Activated CD4-positive, alpha-beta T cell treated with anti-CD3 and anti-CD28 coated beads, Interleukin-2, Interleukin-6, amounts not matched to agents 100 ng/mL and 50 ng/mL, durations not matched to agents 16 hours and 8 hours (primary cell): Measurements from ENCODE around the gene HOXD13.

Source experiments
- DNase-seq: peaks from one replicate; pipeline ENCODE4 v3.0.0-alpha.2; 2020

The HOXD13 gene

GRCh38 chr2:176081376-176081836, 11.1 kb upstream of the HOXD13 start:
- DNase-seq: no peak

- no peak for DNase-seq
Measured at GRCh38 chr2:176081837-176082524, 10.5 kb upstream of the HOXD13 start.

- DNase-seq: no peak
Measured at GRCh38 chr2:176082525-176082823, 10.0 kb upstream of the HOXD13 start.

GRCh38 chr2:176082824-176083751, 9.4 kb upstream of the HOXD13 start:
- DNase-seq: no peak

- no peak for DNase-seq
Measured at GRCh38 chr2:176083796-176084261, 8.7 kb upstream of the HOXD13 start, which contains the start of gene EVX2. TSS of gene EVX2 (minus strand) at chr2:176083962. CDS start at chr2:176083776, 186 bp downstream.

GRCh38 chr2:176084611-176085119, 7.9 kb upstream of the HOXD13 start:
- no peak for DNase-seq

- no peak for DNase-seq
Measured at GRCh38 chr2:176085120-176085788, 7.3 kb upstream of the HOXD13 start.

- no peak for DNase-seq
Measured at GRCh38 chr2:176085861-176086771, 6.4 kb upstream of the HOXD13 start.

GRCh38 chr2:176087330-176088047, 5.0 kb upstream of the HOXD13 start:
- no peak for DNase-seq

GRCh38 chr2:176088048-176088936, 4.2 kb upstream of the HOXD13 start:
- peak; percentile 39 for DNase-seq

- no peak for DNase-seq
Measured at GRCh38 chr2:176088937-176089842, 3.3 kb upstream of the HOXD13 start.

GRCh38 chr2:176089843-176090395, 2.6 kb upstream of the HOXD13 start:
- DNase-seq: no peak

- no peak for DNase-seq
Measured at GRCh38 chr2:176090862-176091261, 1.7 kb upstream of the HOXD13 start.

- DNase-seq: no peak
Measured at GRCh38 chr2:176091329-176092258, 927 bp upstream of the HOXD13 start.

GRCh38 chr2:176093145-176093897, 800 bp downstream of the HOXD13 start:
- no peak for DNase-seq

- DNase-seq: no peak
Measured at GRCh38 chr2:176093898-176094249, 1.4 kb downstream of the HOXD13 start.

GRCh38 chr2:176094349-176094748, 1.8 kb downstream of the HOXD13 start:
- no peak for DNase-seq
